IMR-90 (cell line): Measurements from ENCODE around the gene KLHL4. TPM values are rescaled to one million over a fixed set of nuclear protein-coding genes. Genes with fewer than 3 reads are reported as not detected.

Experiments
- ATAC-seq: fragments of 200-7000 bp; cut with Tn5 transposase; 2 replicates; pipeline ENCODE4 v1.9.1; 2020; ENCODE audit warnings: low read depth, mild to moderate bottlenecking, moderate library complexity
- BruUV-seq: library from RNA; stranded (reverse); fragments of 400-500 nt; replicated peaks from 2 replicates; lab custom pipeline; 2021; lab: Mats Ljungman, UMichigan
- CTCF ChIA-PET: fragments of 300-600 bp; formaldehyde crosslinking; extraction: SDS; loops from one replicate; lab custom pipeline; 2021; ENCODE audit warnings: antibody characterized with exemption; lab: Yijun Ruan, JAX
- POLR2A ChIA-PET: fragments of 300-600 bp; sonication (Branson Sonifier 250); formaldehyde crosslinking; loops from one replicate; lab custom pipeline; 2022; ENCODE audit warnings: antibody characterized with exemption; ENCODE audit not compliant: unreplicated experiment; lab: Charles Lee
- DNase-seq: peaks from one replicate; pipeline ENCODE4 v3.0.0; 2013
- H2AFZ ChIP-seq: replicated peaks from 2 replicates; pipeline ENCODE3; 2013; ENCODE audit warnings: low read length, mild to moderate bottlenecking; ENCODE audit not compliant: poor library complexity
- H2AK5ac ChIP-seq: 2 replicates; pipeline ENCODE4 v1.6.1; 2013; ENCODE audit warnings: low read depth, low read length, inconsistent platforms
- H2AK9ac ChIP-seq: replicated peaks from 2 replicates; pipeline ENCODE3; 2013; ENCODE audit warnings: mild to moderate bottlenecking, low read depth, low read length, moderate library complexity; ENCODE audit not compliant: poor library complexity
- H2BK120ac ChIP-seq: 2 replicates; pipeline ENCODE4 v1.6.1; 2013; ENCODE audit warnings: low read depth, low read length, inconsistent platforms
- H2BK15ac ChIP-seq: 3 replicates; pipeline ENCODE4 v1.6.1; 2013; ENCODE audit warnings: low read depth, low read length, inconsistent platforms
- H2BK20ac ChIP-seq: 2 replicates; pipeline ENCODE4 v1.6.1; 2013; ENCODE audit warnings: low read depth, mild to moderate bottlenecking, inconsistent platforms, low read length, moderate library complexity
- H2BK5ac ChIP-seq: 2 replicates; pipeline ENCODE4 v1.6.1; 2013; ENCODE audit warnings: mild to moderate bottlenecking, low read depth, low read length, inconsistent platforms; ENCODE audit not compliant: poor library complexity, severe bottlenecking
- H3K14ac ChIP-seq: replicated peaks from 2 replicates; pipeline ENCODE4 v1.6.1; 2013; ENCODE audit warnings: low read depth, low read length, inconsistent platforms
- H3K18ac ChIP-seq: 2 replicates; pipeline ENCODE4 v1.6.1; 2013; ENCODE audit warnings: low read depth, low read length, control low read depth
- H3K23ac ChIP-seq: 2 replicates; pipeline ENCODE4 v1.6.1; 2013; ENCODE audit warnings: low read depth, low read length, inconsistent platforms
- H3K27ac ChIP-seq: 2 replicates; pipeline ENCODE4 v1.5.1; 2013; ENCODE audit warnings: mild to moderate bottlenecking, control low read depth, low read length; ENCODE audit not compliant: insufficient read depth
- H3K27me3 ChIP-seq: 2 replicates; pipeline ENCODE4 v1.6.1; 2013; ENCODE audit warnings: low read length; ENCODE audit not compliant: control insufficient read depth, insufficient read depth
- H3K36me3 ChIP-seq: 2 replicates; pipeline ENCODE4 v1.6.1; 2013; ENCODE audit warnings: low read length, mixed read lengths; ENCODE audit not compliant: control insufficient read depth, insufficient read depth
- H3K4ac ChIP-seq: 2 replicates; pipeline ENCODE4 v1.6.1; 2013; ENCODE audit warnings: low read depth, low read length, inconsistent platforms
- H3K4me1 ChIP-seq: 2 replicates; pipeline ENCODE4 v1.6.1; 2013; ENCODE audit warnings: low read length, mixed read lengths; ENCODE audit not compliant: control insufficient read depth, insufficient read depth
- H3K4me2 ChIP-seq: 2 replicates; pipeline ENCODE4 v1.6.1; 2013; ENCODE audit warnings: low read depth, mild to moderate bottlenecking, control low read depth, low read length, moderate library complexity
- H3K4me3 ChIP-seq: 2 replicates; pipeline ENCODE4 v1.5.1; 2013; ENCODE audit warnings: low read depth, mild to moderate bottlenecking, control low read depth, low read length, moderate library complexity; ENCODE audit not compliant: insufficient read depth
- H3K56ac ChIP-seq: 2 replicates; pipeline ENCODE4 v1.6.1; 2013; ENCODE audit warnings: low read length, inconsistent platforms; ENCODE audit not compliant: insufficient read depth; ENCODE audit errors: extremely low read depth
- H3K79me1 ChIP-seq, 2 experiments: 2 replicates each; pipeline ENCODE4 v1.6.1; 2013; ENCODE audit warnings: low read length in 2 of 2, inconsistent platforms in 1 of 2, low read depth in 1 of 2
- H3K9ac ChIP-seq: 2 replicates; pipeline ENCODE4 v1.6.1; 2013; ENCODE audit warnings: low read depth, low read length, control low read depth
- H3K9me1 ChIP-seq: 2 replicates; pipeline ENCODE4 v1.6.1; 2013; ENCODE audit warnings: low read length, inconsistent platforms; ENCODE audit not compliant: insufficient read depth
- H3K9me3 ChIP-seq: 2 replicates; pipeline ENCODE4 v1.6.1; 2013; ENCODE audit warnings: low read length; ENCODE audit not compliant: control insufficient read depth, insufficient read depth
- H4K20me1 ChIP-seq: 2 replicates; pipeline ENCODE4 v1.6.1; 2013; ENCODE audit warnings: low read length, inconsistent platforms; ENCODE audit not compliant: insufficient read depth
- H4K5ac ChIP-seq: 2 replicates; pipeline ENCODE4 v1.6.1; 2013; ENCODE audit warnings: mild to moderate bottlenecking, low read depth, low read length, control low read depth
- H4K8ac ChIP-seq, 2 experiments: 2 replicates each; pipeline ENCODE4 v1.6.1; 2013; ENCODE audit warnings: low read depth in 2 of 2, low read length in 2 of 2, control low read depth in 1 of 2, inconsistent platforms in 1 of 2
- H4K91ac ChIP-seq: 2 replicates; pipeline ENCODE4 v1.6.1; 2013; ENCODE audit warnings: low read depth, low read length, inconsistent platforms; ENCODE audit not compliant: insufficient read depth
- BHLHE40 ChIP-seq: fragments of 150-350 bp; IDR thresholded peaks from 2 replicates; pipeline ENCODE4 v1.6.1; 2016; ENCODE audit warnings: mild to moderate bottlenecking, low read depth, low read length
- ELK1 ChIP-seq: fragments of 150-350 bp; IDR thresholded peaks from 2 replicates; pipeline ENCODE4 v1.6.1; 2016; ENCODE audit warnings: low read depth, mild to moderate bottlenecking, low read length, moderate library complexity, borderline replicate concordance
- MXI1 ChIP-seq: IDR thresholded peaks from 2 replicates; pipeline ENCODE4 v1.6.1; 2012; ENCODE audit warnings: low read depth, mild to moderate bottlenecking, low read length, moderate library complexity, borderline replicate concordance
- POLR2A ChIP-seq: IDR thresholded peaks from 2 replicates; pipeline ENCODE4 v1.6.1; 2012; ENCODE audit warnings: mild to moderate bottlenecking, low read depth, low read length
- WGBS, 2 experiments: methylation state at CpG; one replicate each; pipeline versions ENCODE4 v1.1.5 to v1.1.7; 2013; ENCODE audit warnings: missing lambda C conversion rate in 2 of 2; ENCODE audit not compliant: insufficient read length in 1 of 2; ENCODE audit errors: extremely low coverage in 2 of 2; 5-methylcytosine and 5-hydroxymethylcytosine counted together
- dilution Hi-C: fragments of 300-500 bp; cut with HindIII; formaldehyde crosslinking; loops from one replicate; pipeline ENCODE4 v1.14.3; 2018; ENCODE audit warnings: low sequenced_read_pairs; ENCODE audit not compliant: unreplicated experiment
- in situ Hi-C: fragments of 300-500 bp; cut with MboI; formaldehyde crosslinking; loops from 3 replicates; pipeline ENCODE4 v1.14.3; 2019; ENCODE audit warnings: low sequenced_read_pairs, inconsistent platforms, mixed read lengths
- intact Hi-C: fragments of 100-400 bp; cut with micrococcal nuclease; formaldehyde crosslinking; loops from 2 replicates; pipeline ENCODE4 v1.10.0; 2022
- polyA plus RNA-seq, 3 experiments: library from polyadenylated mRNA; depleted of rRNA; stranded (reverse); fragments of >200 nt; gene quantifications; 2 replicates each; pipeline ENCODE4 v1.2.3, GENCODE V29; 2012; ENCODE audit warnings: low replicate concordance in 1 of 3
- total RNA-seq: library from RNA; depleted of rRNA; stranded (reverse); fragments of >200 nt; gene quantifications from 2 replicates; pipeline ENCODE4 v1.2.3, GENCODE V29; 2012

KLHL4 gene
- total and polyA plus RNA-seq, 2 of the 4 experiments (the other 2 are of a cell fraction), result 0.50 to 1.4 TPM

- Histone ChIP-seq H3K9me1 (no peaks in the 10 kb centered on the region), H3K4ac (no peak overlapping the region), H3K27me3 (no peaks in the 10 kb centered on the region), H2AFZ (no peak overlapping the region), H3K56ac (no peak overlapping the region), H3K4me1 (no peaks in the 10 kb centered on the region), H4K20me1 (no peaks in the 10 kb centered on the region), H2AK5ac (no peak overlapping the region), H2BK15ac (no peak overlapping the region), H3K14ac (no peak overlapping the region), H4K8ac (no peak overlapping the region), H3K18ac (no peak overlapping the region), H3K36me3 (no peaks in the 10 kb centered on the region), H3K9me3 (no peaks in the 10 kb centered on the region), H3K4me2 (no peak overlapping the region), H3K27ac (no peak overlapping the region), H2AK9ac (no peak overlapping the region), H3K4me3 (no peak overlapping the region), H2BK20ac (no peak overlapping the region), H2BK120ac (no peak overlapping the region), H2BK5ac (no peak overlapping the region), H4K5ac (no peak overlapping the region), H3K9ac (no peak overlapping the region), H3K79me1 (no peaks in the 10 kb centered on the region), H4K91ac (no peak overlapping the region), H3K23ac (no peak overlapping the region)
- dilution Hi-C loops, result no loop called here
- no TSS peak for BruUV-seq
- POLR2A ChIA-PET, result no interaction called here
- CTCF ChIA-PET, result interaction anchor here (0.6 kb wide), 1 partner anchor 53 kb away, joined by 3 read pairs; no protein-coding TSS in a partner anchor
- in situ Hi-C loops, result no loop called here
- no peak for ATAC-seq
- TF ChIP-seq ELK1 (no peak), BHLHE40 (no peak), MXI1 (no peak), POLR2A (no peak)
- intact Hi-C loops, result no loop called here
- no peak for DNase-seq
- no CpG with 5 or more reads among the region's 3 CpGs for WGBS, 2 experiments
Observed at GRCh38 chrX:87572901-87573300, 55.3 kb downstream of the KLHL4 start.
